NCI-H1048 (cell line): Measurements from ENCODE around the gene DPEP1.
"Not testable (repeated sequence)": the region's sequence is repeated elsewhere in the genome, so short reads cannot be mapped to it uniquely, and the experiment has no call there.

Source experiments
- DNase-seq: peaks from one replicate; lab custom pipeline; 2025; lab: John Stamatoyannopoulos, UW

DPEP1 gene

GRCh38 chr16:89577055-89577759, 36.2 kb upstream of the DPEP1 start:
- DNase-seq, result no peak

- no peak for DNase-seq
Measured at GRCh38 chr16:89579351-89579750, 34.1 kb upstream of the DPEP1 start.

- DNase-seq, result no peak
Measured at GRCh38 chr16:89581045-89581695, 32.3 kb upstream of the DPEP1 start.

GRCh38 chr16:89581861-89582563, 31.4 kb upstream of the DPEP1 start:
- DNase-seq, result no peak

GRCh38 chr16:89582614-89583196, 30.7 kb upstream of the DPEP1 start:
- DNase-seq, result no peak

- DNase-seq, result no peak
Measured at GRCh38 chr16:89583197-89583894, 30.1 kb upstream of the DPEP1 start.

GRCh38 chr16:89583895-89584644, 29.4 kb upstream of the DPEP1 start:
- DNase-seq, result no peak

- DNase-seq, result no peak
Measured at GRCh38 chr16:89584768-89585549, 28.5 kb upstream of the DPEP1 start.

GRCh38 chr16:89586218-89586617, 27.2 kb upstream of the DPEP1 start:
- DNase-seq, result no peak

- no peak for DNase-seq
Measured at GRCh38 chr16:89586853-89587252, 26.6 kb upstream of the DPEP1 start.

GRCh38 chr16:89587676-89588075, 25.8 kb upstream of the DPEP1 start:
- DNase-seq, result not testable (repeated sequence)

- no peak for DNase-seq
Measured at GRCh38 chr16:89588413-89589109, 24.9 kb upstream of the DPEP1 start.

- DNase-seq, result no peak
Measured at GRCh38 chr16:89589241-89589926, 24.1 kb upstream of the DPEP1 start.

- DNase-seq, result no peak
Measured at GRCh38 chr16:89593841-89594240, 19.6 kb upstream of the DPEP1 start.

- no peak for DNase-seq
Measured at GRCh38 chr16:89595330-89596060, 17.9 kb upstream of the DPEP1 start.

GRCh38 chr16:89596061-89596689, 17.3 kb upstream of the DPEP1 start:
- no peak for DNase-seq

- no peak for DNase-seq
Measured at GRCh38 chr16:89596957-89597649, 16.3 kb upstream of the DPEP1 start.

- no peak for DNase-seq
Measured at GRCh38 chr16:89598199-89598598, 15.2 kb upstream of the DPEP1 start.
